ENCODE measurements around the gene CRYBG2.
"Not testable (repeated sequence)": the region's sequence is repeated elsewhere in the genome, so short reads cannot be mapped to it uniquely, and the experiment has no call there.

The CRYBG2 gene

DNA sequence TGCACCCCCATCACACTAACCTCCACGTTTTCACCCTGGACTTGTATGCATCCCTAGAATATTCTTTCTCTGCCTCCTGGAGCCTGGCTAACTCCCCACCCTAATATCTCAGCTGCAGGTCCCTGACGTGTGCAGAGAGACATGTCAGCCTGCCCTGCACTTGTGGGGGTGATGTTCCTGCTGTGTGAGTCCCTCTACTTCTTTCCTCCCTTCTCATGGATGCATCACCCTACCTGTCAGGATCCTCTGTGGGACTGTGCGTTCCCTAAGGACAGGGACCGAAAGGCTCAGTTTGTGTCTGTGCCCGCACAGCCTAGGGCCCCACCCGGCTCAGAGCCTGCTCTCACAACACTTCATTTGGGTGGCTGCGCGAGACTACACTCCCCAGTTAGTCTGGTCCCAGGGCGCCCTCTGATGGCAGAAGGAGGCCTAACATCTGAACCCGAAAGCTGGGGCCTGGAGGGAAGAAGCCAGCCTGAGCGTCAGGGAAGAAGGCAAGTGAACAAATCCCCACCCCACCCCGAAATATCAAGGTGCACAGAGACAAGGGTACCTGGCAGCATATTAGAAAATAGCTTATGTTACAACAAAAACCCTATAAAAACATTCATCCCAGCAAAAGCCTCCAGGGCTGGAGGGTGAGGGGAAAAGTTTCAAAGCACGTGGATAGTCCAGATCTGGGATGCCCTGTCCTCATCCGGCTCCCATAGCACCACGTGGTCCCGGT is 32.5 kb downstream of the CRYBG2 start:
- DNase-seq (ENCODE audit: low read depth): peak; percentile 82

DNA sequence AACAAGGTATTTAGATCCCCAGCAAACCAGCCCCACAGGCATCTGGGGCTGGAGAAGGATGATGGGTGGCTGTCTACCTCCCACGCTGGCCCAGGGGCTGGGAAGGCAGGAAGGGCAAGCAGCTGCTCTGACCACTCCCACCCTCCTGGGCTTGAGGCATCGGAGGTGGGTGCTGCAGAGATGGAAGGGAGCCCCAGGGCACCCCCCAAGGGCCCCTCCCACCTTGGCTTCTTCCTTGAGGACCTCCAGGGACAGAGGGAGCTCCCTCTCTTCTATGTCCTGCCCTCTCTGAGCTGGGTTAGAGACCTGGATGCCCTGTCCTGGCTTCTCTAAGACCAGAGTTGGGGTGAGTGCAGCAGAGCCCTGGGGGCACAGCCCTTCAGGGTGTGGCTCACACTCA is 33.0 kb downstream of the CRYBG2 start:
- DNase-seq (ENCODE audit: low read depth): no peak

DNA sequence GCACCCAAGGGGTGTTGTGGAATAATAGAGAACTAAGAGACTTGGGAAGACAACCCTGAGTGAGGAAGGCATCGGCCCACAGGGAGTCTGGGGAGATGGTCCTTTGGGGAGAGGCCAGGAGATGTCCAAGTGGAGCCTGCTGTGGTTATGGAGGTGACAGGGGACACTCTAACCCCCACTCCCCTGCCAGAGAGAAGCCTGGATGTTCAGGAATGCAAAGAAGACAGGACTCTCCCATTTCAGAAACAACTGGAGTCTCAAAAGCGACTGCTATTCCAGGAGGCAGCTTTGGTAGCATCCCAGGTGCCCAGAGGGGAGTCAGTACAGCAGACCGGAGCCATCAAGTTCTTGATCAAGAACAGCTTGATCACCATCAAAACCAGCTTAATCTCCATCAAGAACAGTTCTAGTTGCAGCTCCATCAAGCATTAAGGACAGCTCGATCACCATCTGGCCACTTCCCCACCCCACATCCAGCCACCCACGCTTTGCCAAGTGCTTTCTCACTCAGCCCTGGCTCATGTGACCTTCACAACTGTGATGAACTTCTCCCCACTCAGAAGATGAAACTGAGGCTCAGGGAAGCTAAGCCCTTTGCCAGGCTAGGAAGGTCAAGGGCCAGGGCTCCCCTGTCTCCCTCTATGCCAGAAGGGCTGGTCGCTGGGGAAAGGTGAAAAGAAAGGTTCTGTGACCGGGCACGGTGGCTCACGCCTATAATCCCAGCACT is 35.4 kb downstream of the CRYBG2 start:
- no peak for DNase-seq (ENCODE audit: low read depth)

DNA sequence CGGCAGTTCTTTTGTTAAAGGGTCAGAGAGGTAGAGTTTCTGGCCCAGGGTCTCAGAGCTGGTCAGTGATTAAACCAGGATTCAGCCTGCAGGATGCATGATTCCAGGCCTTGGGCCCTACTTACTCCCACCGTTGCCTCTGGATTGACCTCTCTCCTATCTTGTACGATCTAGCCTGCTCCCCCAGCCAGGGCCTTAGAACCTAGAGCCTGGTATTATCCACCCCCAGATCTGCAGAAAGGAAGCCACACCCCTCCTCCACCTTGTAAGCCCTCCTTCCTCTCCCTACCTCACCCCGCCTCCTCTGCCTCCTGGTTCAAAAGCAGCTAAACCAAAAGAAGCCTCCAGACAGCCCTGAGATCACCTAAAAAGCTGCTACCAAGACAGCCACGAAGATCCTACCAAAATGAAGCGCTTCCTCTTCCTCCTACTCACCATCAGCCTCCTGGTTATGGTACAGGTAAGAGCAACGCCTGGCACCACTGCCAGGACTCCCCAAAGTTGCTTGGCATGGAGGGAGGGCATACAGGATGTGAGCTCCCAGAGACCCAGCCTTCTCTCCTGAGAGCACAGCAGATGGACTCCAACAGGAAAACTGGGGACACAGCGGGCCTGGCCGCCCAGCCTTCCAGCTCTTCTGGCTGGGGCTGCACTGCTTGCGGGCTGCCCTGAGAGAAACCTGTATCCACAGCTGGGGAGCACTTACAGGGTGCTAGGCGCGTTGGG is 36.2 kb downstream of the CRYBG2 start, which contains the start of gene CD52:
CD52 (plus strand) TSS at position 347 of the 726 bp plus-strand sequence; CDS start at position 407, 60 bp downstream.
- DNase-seq (ENCODE audit: low read depth): peak; percentile 58

DNA sequence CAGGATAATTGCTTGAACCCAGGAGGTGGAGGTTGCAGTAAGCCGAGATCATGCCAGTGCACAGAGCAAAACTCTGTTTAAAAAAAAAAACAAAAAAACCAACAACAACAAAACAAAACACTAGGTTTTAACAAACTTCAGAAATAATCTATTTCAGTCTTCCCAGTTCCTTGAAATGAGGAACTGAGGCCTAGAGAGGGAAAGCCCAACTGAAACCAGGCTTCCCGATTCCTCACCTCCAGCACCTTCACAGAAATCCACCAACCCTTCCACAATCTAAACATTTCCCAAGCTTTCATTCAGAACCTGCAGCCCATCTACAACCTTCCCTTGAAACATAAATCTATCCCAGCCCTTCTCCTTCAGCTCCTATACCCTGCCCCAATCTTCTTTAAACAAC is 36.8 kb downstream of the CRYBG2 start:
- DNase-seq (ENCODE audit: low read depth): no peak

DNA sequence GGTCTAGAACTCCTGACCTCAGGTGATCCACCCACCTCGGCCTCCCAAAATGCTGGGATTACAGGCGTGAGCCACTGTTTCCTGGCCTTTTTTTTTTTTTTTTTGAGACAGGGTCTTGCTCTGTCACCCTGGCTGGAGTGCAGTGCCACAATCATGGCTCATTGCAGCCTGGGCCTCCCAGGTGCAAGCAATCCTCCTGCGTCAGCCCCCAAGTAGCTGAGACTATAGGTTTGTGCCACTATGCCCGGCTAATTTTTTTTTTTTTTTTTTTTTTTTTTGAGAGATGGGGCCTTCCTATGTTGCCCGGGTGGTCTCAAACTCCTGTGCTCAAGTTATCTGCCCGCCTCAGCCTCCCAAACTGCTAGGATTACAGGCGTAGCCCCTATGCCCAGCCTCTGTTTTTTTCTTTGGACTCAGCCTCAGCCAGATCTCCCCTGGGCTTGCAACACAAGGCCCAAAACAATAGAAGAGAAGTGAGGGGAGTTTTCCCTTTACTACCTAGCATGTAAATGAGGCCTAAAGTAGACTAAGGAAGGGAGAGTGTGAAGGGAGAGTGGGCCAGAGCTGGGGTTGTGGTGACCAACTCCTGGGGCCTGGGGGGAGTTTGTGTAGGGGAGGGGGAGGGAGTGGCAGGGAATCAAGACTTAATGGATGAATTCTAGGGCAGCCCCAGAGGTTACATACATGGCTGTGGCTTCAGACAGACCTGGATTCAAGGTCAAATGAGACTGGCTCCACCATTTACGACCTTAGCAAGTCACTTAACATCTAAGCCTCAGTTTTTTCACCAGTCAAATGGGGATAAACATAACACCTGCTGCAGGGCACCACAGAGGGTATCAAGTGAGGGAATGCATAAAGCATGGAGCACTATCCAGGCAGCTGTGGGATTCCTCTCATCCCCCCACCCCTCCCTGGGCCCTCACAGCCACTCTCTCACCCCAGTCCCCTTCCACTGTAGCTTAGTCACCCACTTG is 37.8 kb downstream of the CRYBG2 start:
- no peak for DNase-seq (ENCODE audit: low read depth)

DNA sequence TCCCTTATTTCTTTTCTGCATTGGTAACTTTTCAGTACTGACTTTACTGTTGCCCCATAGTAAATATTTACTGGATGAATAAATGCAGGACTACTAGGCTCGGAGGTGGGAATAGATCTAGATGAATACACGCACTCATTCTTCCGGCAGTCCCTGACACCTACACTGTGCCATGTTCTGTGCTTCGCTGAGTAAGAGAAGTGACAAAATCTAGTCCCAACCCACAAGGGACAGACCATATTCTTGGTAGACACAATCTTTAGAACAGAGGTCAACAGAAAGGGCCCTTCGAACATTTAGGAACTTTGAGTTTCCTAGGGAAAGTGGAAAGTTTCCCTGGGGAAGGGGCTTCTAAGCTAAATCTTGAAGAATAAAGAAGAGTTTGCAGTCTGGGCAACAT is 39.4 kb downstream of the CRYBG2 start:
- no peak for DNase-seq (ENCODE audit: low read depth)

DNA sequence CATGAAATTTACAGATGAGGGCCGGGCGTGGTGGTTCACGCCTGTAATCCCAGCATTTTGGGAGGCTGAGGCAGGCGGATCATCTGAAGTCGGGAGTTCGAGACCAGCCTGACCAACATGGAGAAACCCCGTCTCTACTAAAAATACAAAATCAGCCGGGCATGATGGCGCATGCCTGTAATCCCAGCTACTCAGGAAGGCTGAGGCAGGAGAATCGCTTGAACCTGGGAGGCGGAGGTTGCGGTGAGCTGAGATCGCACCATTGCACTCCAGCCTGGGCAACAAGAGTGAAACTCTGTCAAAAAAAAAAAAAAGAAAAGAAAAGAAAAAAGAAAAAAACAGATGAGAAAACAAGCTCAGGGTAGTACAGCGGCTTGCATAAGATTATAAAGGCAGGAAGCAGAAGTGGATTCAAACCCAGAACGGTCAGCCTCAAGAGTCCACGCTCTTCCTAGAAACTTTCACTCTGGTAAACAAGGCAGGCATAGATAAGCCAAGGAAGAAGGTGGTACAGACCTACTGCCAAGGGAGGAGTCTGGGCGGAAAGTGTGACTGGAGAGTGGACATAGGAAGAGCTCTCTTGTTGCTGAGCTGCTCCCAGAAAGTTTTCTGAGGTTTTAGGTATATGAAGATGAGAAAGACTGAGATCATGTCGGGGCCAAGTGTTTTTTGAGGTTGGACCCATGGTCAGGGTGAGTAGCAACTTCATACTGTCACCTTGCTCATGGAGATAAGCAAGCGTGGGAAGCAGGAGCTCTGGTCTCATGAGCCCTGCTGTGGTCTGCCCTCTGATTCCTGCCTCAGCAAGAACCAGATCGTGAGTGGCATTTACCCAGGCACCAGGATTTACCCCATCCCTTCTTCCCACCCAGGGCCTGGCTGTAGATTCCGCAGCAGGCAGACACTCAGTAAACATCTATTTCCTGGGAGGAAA is 45.7 kb downstream of the CRYBG2 start:
- not testable (repeated sequence) for DNase-seq (ENCODE audit: low read depth)

DNA sequence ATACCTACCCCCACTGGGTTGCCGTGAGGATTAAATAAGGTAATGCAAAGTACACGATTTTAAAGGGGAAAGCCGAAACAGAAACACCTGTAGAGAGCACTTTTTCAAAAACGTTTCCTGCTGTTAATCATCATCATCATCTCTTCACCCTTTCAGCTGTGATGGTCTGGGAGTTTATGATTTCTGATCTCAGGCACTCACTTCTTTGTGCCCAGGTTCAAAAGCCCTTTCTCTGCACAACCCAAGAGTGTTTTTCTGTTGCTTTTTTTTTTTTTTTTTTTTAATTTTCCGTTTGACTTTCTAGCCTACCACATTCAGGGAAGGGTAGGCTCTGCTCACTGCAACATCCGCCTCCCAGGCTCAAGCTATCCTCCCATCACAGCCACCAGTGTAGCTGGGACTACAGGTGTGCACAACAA is 46.6 kb downstream of the CRYBG2 start:
- no peak for DNase-seq (ENCODE audit: low read depth)

DNA sequence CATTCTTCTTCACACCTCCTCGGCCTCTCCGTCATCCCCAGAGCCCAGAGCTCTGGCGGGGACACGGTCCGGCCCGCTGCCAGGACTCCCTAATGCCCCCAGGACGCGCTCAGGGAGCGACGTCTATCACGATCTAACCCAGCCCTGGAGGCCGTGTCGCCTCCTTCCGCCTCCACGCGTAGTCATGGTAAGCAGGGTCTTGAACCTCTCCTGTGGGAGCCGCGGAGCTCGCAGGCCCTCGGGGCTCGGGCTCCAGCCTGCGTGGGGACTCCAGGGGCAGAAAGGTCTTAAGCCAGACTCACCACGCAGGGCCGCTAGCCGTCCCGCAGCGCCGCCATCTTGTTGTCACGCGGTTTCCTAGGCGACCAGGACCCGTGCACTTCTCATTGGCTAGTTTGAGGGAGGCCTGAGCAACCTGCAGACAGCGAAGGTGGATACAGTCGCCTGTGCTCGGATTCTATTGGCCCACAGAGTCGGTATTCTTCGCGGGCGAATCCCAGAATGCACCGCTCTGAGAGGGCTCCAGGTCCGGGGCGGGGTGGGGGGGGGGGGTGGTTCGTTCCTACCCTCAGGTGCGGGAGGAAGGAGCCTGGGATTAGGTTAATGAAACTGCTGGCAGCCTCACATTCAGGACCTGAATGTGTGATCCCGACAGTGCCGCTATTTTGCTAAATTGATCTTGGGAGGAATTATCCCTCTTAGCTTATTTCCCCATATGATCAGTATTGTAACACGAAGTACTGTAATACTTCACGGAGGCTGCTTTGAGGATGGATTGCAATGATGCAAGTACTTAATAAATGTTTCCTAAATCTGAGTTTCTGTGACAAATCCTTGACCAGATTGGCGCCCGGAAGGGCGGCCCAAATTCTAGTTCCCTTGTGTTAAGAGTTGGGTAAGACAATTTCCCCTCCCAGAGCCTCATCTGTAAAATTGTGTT is 47.4 kb downstream of the CRYBG2 start, which contains the start of gene UBXN11:
UBXN11 (minus strand) TSS at position 347 of the 940 bp plus-strand sequence. CDS start 3,753 bp downstream, outside the sequence.
- DNase-seq (ENCODE audit: low read depth): peak; percentile 76

DNA sequence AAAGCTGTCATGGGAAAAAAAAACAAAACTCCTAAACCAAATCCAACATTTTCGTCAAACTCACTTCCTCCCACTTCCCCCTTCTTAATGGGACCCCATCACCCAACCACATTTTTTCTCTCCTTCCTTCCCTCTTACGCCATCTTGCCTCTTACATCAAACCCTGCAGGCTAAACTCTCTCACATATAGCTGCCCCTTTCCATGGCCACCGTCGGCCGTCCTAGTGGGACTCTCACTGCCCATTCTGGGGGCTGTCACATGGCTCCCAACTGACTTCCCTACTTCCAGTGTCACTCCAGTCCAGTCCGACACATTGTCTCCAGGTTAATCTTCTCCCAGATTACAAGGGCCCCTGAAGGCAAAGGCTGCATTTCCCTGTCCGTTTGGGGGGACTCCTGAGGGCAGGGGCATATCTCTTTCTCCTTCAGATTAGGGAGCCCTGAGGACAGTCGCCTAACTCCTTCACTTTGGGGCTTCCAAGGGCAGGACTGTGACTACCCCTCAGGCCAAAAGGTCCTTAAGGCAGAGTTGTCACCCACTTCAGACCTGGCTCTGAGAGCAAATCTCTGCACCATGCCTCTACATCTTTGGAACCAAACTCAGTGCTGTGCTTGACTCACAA is 48.2 kb downstream of the CRYBG2 start:
- DNase-seq (ENCODE audit: low read depth): no peak

DNA sequence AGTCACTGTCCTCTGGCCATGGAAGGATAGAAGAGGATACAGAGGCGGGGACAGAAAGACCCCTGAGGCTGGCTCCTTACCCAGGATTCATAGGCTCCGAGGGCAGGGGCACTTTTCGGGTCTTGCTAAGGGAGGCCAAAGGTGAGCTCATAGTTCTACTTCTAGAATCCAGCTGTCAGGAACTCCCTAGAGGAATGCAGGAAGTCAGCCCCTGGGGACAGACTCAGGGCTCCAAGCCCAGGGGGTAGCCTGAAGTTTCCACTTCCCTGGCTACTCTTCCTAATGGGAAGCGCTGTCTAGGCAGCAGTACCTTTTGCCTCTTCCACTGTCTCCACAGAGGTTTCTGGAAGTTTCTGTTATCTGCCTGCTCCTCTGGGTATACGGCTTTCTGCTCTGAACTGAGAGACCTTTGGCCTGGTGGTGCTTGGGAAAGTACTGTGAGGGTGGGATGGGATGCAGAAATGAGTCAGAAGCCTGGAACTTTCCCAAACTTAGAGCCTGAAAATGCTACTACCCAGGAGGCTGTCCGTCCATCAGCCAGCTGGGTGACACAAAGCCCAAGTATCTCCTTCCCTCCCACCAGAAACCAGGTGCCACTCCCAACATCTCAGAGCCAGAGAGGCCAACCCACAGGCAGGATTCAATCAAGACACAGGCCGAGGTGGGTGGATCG is 51.1 kb downstream of the CRYBG2 start:
- no peak for DNase-seq (ENCODE audit: low read depth)

DNA sequence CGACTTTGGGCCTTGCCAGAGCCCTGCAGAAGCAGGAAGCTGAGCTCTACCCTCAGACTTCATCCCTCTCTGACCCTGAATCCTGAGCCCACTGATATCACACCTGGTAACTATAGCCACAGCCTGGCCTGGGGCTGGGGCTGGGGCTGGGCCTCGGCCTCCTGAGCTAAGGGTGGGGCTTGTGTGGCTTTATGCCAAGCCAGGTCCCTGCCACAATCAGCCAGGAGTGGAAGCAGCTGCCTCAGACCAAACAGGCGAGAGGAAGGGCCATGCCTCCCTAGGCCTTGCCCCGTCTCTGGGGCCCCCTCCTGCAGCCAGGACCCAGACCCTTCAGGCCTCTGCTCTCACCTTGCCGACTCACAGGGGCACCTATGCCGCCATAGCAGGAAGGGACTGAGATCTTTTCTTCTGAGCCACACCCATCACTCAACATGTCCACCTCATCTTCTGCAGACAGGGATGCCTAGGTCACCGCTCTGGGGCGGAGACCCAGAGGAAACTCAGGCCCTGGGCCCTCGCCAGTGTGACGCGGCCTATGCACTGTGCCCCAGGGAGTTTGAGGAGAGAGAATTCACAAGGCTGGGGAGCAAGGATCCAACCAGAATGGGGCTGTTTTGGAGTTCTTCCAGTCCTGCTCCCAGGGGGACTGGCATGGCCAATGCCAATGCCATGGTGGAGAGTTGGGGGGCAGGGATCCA is 53.2 kb downstream of the CRYBG2 start:
- DNase-seq (ENCODE audit: low read depth): no peak

DNA sequence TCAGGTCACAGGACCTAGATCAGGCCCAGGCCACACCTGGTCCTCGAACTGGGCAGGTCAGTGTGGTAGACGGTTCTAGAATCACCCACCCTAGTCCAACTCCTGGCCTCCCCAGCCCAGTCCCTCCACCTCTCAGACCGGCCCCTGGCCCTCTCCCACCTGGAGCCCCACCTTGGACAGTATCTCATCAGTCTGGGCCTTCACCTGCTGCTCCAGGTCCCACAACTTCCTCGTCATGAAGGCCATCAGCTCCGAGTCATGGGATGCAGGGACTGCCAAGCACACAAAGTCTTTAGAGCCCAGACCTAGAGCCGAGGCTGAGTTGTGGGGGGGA is 56.2 kb downstream of the CRYBG2 start:
- DNase-seq (ENCODE audit: low read depth): no peak

DNA sequence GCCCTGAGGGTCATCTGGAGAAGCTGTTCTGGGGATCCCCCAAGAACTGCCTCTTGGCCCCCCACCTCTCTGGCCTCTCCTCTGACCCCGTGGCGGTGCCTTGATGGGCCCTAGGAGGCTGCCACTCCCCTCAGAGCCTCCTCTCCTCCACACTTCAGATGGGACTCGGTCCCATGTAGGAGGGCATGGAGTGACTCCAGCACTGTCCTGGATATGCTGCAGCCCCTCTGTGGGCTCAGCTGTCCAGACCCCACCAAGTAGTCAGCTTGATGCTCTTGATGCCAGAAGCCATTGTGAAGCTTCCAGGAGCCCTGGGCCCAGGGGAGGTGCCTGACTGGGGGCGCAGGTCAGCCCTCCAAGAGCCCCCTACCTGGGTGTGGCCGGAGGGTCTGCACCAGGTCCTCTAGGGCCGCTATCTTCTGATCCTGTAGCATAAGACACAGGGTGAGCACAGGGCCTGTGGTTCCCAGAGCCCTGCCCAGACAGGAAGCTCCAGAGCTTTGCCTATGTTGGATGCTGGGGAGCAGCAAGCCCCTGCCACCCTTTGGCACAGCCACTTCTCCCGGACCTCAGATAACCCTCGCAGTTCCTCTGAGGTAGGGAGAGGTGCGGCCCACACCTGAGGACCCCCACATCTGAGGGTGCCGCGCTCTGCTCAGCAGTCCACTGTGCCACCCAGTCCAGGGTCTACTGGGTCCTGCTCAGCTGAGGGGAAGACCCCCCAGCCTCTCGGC is 56.7 kb downstream of the CRYBG2 start:
- DNase-seq (ENCODE audit: low read depth): no peak

DNA sequence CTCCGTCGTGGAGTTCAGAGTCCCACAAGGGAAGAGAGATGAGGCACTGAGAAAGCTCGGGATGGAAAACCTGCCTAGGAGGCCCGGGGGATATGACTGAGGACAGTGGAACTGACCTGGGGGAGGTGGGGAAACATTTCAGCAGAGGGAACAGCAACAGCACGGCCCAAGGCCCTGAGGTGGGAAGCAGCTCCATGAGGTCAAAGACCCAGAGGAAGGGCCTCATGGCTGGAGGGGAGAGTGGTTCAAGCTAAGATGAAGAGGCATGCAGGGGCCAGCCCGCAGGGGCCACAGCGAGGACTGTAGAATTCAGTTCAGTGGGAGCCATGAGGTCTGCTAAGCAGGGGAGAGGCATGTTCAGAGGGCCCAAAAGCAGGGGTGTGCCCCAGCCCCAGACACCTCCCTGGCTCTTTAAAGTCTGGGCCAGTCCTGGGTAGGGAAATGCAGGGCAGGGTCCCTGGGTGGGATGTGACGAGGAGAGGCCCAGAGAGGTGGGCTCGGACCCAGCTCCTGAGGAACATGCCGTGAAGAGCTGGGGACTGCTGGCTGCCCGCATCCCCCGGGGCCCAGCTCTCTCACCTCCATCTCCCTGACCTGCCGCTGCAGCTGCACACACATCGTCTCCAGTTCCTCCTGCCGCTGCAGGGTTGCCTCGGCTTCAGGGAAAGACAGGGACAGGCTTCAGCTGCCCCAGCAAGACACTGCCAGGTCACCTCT is 57.4 kb downstream of the CRYBG2 start:
- DNase-seq (ENCODE audit: low read depth): no peak

Measured in stimulated activated CD8-positive, alpha-beta memory T cell treated with anti-CD3 and anti-CD28 coated beads, Interleukin-12 subunit alpha, Interleukin-12 subunit beta, amount 100 ng/mL, for 4 hours (primary cell).